GM19328 (cell line): ENCODE results near the gene EHHADH.
"Not testable (repeated sequence)": the region's sequence is repeated elsewhere in the genome, so short reads cannot be mapped to it uniquely, and the experiment has no call there.

ENCODE experiments used
- ATAC-seq: cut with Tn5 transposase; IDR thresholded peaks from one replicate; pipeline ENCODE4 v1.9.1; 2021; ENCODE audit warnings: mild to moderate bottlenecking, moderate library complexity; ENCODE audit not compliant: unreplicated experiment

Gene EHHADH

DNA sequence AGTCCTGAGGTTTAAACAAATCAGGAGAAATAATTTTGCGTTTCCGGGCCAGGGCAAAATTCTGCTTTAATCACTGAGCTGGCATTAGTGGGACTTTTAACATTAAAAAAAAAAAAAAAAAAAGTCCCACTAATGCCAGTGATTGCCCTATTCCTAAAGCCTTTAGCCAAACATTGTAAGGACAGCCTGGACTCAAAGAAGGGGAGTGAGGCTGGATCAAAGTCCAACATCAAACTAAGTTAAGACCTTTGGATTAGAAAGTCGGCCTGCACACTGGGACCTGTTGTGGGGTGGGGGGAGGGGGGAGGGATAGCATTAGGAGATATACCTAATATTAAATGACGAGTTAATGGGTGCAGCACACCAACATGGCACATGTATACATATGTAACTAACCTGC, 716 bp downstream of the EHHADH start:
- not testable (repeated sequence) for ATAC-seq

DNA sequence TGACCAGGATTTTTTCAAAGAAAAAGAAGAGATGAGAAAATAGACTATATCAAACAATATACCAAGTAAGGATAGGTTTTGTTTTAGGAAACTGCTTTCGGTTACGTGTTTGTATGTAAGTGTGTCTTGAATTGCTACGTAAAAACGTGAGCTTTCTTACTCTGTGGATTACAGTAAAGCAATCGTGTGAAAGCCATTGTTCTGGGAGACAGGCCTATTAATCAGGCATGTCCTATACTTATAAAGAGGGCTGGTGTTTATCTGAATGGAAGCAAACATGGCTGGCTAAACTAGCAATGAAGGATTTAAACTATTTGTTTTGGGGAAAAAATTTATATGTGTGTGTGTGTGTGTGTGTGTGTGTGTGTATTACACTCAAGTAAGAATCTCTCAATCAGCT, 2.6 kb downstream of the EHHADH start:
- ATAC-seq, result no peak

DNA sequence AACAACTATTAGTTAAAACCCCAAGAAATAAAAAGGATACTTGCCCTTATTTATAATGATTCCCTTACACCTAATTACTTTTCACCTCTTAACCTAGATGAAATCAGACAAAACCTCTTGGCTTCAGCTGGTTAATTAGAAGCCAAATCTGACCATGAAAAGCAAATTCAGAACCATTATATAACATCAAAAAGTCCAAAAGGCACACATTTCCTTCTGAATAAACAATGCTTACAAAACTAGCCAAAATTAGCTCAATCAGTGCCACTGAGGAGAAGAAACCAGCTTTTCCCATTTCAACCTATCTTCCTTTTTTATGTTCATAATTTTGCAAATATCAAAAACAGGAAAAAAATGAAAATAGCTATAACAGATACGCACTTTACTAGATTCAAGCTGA, 3.2 kb downstream of the EHHADH start:
- ATAC-seq, result no peak

DNA sequence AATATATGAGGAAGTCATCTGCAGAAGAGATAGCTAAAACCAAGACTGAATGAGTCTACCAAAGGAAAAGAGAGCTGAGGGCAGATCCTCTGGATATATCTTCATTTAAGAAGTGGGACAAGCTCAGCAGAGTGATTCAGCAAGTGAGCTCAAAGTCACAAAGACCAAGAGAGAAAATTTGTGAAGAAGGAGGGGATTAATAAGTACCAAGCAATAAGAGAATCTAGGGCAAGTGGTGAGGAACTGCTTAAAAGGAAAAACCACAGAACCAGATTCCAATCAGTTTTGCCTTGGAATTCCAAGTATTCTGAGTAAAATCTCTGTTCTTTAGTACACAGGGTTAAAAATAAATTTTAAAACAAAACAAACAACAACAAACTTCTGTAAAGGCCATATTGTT, 3.6 kb downstream of the EHHADH start:
- no peak for ATAC-seq

DNA sequence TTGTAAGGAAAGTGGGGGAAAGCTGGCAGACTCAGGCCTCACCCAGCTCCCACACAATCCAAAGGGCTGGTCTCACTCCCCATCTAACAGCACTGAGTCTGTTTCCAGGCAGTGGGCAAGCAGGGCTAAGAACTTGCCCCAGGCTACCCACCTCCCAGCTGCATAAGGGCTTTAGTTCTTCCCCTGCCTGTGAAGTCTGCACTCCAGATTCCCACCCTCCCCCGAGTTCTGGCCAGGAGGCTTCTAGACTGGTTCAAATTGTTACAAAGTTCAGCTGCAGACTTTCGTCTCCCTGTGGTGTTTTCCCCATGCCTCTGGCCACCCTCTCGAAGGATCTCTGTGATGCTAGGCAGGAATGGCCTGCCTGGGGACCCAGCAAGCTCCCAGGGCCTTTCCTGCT, 11.2 kb downstream of the EHHADH start:
- ATAC-seq, result no peak

DNA sequence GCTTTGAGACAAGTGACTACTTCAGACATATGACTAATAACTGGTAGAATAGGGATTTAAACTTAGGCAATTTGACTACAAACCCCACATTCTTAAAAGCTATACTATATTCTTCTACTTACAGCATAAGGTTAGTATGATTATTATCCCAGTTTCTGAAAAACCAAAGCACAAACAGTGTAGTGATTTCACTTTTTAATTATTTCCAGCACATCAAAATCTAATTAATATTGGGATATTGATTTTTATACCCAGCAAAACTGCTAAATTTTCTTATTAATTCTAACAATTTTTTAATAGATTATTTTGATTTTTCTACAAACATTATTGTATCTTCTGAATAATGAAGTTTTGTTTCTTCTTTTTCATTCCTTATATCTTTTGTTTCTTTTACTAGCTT, 16.9 kb downstream of the EHHADH start:
- ATAC-seq, result no peak

DNA sequence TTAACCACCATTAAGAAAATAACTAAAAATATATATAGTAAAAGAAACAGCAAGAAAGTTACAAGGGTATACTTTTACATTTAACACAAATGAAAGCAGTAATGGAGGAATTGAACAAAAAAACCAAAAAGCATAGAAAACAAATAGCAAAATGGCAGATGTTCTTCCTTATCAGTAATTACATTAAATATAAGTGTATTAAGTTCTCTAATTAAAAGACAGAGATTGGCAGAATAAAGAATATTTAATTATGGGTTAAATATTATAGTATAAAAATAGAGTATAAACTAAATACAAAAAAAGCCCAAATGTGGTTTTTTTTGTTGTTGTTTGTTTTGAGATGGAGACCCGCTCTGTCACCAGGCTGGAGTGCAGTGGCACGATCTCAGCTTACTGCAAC, 20.5 kb downstream of the EHHADH start:
- ATAC-seq, result no peak

DNA sequence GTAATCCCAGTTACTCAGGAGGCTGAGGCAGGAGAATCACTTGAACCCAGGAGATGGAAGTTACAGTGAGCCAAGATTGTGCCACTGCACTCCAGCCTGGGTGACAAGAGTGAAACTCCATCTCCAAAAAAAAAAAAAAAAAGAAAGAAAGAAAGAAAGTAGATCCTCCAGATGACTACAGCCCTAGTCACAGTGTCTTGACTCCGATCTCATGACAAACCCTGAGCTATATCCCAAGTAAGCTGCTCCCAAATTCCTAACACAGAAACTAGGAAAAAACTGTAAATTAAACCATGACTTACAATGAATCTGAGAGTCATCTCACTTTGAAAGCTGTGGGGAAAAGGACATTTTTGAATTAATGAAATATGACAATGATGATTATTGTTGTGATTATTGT, 27.3 kb downstream of the EHHADH start:
- not testable (repeated sequence) for ATAC-seq

DNA sequence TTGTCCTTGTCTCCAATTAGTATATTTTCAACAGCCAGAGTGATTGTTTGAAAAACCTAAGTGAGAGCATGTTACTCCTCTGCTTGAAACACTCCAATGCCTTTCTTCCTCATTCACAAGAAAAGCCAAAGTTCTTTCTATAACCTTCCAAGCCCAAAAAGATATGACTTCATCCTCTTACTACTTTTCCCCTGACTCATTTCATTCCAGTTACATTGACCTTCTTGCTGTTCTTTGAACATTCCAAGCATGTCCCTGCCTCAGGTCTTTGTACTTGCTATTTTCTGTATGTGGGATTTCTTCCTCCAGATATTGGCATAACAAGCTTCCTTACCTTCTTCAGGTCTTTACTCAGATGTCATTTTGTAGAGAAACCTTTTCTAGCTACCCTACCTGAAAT, 28.3 kb downstream of the EHHADH start:
- ATAC-seq, result no peak

DNA sequence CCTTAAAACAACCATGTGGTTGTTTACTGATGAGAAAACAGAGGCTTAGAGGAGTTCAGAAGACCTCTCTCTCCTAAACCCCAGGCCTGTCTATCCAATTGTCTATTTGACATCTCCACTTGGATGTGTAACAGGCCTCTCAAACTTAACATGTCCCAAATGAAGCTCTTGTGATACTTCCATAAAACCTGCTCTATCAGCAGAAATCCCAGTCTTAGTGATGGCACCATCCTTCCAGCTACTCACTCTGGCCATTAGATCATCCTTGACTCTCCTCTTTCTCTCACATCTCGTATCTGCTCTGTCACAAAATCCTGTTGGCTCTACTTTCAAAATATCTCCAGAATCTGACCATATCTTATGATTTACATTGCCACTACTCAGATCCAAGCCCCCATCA, 28.8 kb downstream of the EHHADH start:
- ATAC-seq, result no peak

DNA sequence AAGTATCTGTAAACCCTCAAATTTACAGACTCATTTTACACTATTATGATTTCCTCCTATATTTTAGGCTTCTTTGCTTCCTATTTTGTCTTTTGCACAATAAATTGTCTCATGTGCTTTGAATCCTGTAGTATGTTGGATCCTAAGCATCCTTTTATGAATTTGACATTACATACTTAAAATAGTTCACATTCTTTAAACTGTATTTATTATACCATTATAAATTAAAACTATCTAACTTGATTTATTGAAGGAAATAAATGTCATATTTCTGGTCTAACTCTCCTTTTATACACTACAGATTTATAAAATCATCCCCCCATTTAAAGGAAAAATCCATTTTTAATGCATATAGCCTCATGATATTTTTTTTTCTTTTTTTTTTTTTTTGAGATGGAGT, 32.6 kb downstream of the EHHADH start:
- no peak for ATAC-seq

DNA sequence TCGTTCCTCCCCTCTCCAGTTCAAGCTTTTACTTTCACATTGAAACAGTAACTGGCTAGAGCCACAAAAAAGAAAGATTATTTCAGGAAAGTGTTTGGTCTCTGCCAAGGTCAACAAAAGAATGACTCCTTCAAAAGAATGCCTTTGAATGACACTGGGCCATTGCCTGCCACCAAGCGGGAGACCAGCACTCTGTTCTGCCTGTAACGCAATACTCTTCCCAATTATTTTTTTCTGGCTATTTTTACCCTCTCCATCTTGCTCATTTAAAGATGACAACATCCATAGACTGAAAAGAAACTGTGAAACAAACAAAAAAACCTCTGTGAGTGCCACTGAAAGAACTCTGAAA, 37.3 kb downstream of the EHHADH start:
- ATAC-seq, result no peak

DNA sequence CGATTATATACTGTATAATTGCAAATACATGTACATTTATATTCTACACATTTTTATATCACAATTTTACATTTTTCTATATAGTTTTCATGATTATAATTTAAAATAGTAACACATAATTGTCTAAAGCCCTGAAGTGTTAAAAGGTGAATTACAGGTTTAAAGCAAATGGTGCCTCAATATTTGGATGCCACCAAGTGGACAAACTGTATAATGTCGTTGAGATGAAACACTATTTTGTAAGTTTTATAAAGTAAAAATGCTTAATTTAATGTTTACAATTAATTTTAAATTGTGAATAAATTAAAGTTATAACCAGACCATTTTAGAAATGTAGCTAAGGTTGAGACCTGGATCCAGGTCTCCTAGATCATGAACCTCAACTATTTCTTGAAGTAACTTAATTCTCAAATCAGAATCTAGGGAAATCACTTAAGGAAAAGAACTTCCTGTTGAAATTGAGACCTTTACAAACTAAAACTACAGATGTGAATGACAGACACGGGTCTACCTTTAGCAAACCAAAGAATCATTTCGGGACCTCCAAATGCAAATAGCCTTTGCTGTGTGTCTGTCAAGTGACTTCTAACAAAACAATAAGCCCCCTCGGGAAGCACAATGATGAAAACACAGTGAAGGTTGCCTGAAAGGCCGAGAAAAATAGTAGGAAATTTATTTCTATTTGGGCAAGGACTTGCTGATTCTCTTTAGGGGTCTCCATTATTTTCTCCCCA, 37.8 kb downstream of the EHHADH start:
- ATAC-seq, result no peak

DNA sequence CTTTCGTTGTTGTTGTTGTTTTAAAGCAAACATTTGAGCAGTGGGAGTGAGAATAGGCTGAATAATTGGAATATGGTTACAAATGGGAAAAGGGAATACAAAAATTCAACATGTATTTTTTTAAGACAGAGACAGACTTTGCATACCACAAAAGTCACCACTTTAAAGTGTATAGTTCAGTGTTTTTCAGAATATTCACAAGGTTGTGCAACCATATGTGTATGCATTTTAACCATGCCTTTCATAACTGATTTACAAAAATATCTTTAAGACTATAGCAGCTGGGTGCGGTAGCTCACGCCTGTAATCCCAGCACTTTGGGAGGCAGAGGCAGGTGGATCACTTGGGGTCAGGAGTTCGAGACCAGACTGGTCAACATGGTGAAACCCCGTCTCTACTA, 41.3 kb downstream of the EHHADH start:
- ATAC-seq, result no peak

DNA sequence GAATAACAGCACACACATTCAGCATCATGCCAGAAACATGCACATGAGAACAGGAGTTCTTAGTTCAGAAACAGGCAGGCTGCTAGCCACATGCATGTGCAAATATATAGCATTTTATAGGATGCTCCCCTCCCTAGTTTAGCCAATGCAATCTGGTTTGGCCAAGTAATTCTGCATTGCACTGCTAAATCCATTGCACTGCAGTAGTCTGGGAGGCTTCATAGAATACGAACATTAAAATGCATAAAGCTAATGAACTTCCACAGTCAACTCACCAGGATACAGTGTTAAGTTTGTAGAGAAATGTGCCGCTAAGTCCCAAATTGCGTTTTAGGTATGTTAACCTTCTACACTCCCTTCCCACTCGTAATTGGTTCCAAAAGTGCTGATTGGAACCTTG, 41.8 kb downstream of the EHHADH start:
- no peak for ATAC-seq

DNA sequence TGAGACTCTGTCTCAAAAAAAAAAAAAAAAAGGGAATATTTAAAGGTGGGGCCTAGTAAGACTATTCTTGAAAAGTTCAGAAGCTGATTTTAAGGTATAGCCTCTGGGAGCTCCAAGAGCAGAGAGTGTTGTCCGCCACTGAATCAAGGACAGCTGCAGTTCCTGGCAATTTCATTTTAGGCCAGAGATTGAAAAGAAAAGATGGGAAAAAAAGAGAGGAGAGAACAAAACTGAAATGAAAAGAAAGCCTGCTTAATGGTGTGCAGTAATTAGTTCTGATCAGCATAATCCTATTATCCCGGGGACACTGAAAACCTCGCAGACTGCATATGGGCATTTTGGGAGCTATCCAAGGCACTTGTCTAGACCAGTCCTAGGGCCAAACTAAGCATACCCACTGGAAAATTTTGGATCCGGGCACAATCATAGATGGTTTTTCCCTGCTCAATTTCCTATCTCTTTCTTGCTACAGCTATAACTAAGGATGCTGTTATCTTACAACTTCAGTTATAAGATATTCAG, 43.2 kb downstream of the EHHADH start:
- no peak for ATAC-seq

DNA sequence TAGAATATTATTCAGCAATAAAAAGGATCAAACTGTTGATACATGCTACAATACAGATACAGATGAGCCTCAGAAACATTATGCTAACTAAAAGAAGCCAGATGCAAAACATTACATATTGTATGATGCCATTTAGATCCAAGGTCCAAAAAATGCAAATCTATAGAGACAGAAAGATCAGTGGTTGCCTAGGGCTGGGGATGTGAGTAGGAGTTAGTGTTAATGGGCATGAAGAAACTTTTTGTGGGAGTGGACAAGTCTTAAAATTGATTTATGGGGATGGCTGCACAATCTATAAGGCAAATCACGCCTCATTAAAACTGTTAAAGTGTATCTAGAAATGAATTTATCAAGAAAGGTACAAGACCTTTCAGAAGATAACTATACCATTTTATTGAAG, 45.0 kb downstream of the EHHADH start:
- no peak for ATAC-seq

DNA sequence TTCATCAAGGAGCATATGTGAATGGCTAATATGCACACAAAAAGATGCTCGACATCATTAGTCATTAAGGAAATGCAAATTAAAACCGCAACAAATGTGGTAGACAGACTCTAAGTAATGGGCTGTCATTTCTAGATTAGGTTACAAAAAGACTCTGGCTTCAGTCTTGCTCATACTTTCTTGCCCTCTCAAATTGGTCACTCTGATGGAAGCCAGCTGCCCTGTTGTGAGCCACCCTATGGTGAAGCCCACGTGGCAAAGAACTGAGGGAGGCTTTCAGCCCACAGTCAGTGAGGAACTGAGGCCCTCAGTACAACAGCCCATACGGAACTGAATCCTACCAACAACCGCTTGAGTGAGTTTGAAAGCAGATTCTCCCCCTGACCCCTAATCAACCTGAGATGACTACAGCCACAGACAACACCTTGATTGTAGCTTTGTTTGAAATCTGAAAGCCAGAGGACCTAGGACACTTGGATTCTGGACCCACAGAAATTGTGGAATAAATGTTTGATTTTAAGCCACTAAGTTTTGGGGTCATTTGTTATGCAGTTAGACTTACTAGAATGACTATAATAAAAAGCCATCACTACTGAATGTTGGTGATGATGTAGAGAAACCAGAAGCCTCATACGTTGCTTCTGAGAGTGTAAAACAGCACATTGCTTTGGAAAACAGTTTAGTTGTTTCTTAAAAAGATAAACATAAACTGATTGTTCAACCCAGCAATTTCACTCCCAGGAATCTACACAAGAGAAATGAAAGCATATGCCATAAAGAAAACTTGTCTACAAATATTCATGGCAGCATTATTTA, 45.7 kb downstream of the EHHADH start:
- peak; percentile 86 for ATAC-seq

DNA sequence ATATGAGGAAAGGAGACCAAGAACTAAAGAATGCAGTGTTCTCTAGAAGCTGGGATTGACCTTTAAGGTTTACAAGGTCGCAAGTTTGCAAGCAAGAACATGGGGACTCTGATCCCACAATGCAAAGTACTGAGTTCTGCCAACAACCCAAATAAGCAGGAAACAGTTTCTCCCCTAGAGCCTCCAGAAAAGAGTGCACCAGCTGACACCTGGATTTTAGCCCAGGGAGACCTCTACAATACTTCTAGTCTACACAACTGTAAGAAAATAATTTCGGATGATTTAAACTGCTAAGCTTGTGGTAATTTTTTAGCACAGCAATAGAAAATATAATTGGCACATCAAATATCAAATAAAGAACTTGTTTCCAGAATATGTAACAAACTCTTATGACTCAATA, 46.4 kb downstream of the EHHADH start:
- ATAC-seq, result no peak

DNA sequence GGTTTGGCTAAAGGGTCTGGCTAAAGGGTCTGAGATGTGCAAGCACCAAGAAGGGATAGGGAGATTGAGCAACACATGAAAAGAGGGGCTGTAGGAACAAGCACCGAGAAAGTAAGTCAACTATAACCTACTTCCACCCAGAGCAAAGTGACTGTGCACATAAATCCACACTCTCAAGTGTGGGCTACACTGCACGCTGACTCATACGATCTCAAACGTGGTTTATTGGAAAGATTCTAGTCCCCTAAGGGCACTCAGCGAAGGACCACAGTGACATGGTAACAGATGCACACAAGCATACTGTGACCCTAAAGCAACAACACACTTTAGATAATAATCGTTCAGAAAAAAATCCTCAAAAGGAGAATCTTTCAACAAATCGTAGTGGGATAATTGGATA, 48.0 kb downstream of the EHHADH start:
- no peak for ATAC-seq

DNA sequence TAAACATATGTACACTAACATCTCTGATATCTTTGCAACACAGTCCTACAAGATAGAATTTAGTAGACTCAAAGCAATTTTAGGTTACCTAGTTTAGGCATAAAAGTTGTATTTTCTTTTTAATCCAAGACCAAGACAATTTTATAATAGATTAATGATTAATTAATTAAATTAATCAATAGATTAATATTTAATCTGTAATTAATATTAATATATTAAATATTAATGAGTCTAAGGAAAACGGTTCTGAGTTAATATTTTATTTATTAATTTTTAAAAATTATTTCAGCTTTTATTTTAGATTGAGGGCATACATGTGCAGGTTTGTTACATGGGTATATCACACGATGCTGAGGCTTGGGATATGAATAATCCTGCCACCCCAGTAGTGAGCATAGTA, 49.0 kb downstream of the EHHADH start:
- ATAC-seq, result no peak

DNA sequence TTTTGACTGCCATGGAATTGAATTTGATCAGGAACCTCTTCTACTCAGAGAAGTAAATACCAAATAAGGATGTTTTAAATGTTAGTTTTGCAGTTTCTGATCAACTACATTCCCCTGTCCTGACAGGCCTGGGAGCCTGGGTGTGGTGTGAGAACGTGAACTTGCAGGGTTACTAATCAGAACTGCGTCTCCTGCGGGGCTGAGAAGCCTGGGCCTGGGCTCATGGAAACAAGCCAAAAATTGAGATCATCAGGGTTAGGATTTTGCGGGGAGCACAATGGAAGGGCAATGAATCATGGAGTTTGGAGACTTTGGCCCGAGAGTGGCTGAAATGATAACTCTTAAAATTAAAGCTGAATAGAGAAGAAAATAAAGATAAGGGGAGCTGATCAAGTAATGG, 53.2 kb downstream of the EHHADH start:
- ATAC-seq, result no peak
